Right lobe of liver (tissue), 6 donors: ENCODE measurements around the gene MROH2A. TPM values are rescaled to one million over a fixed set of nuclear protein-coding genes. Genes with fewer than 3 reads are reported as not detected.
A peak's percentile ranks its signal among the peaks of the same experiment; 100 is the strongest.

Experiments used
- ATAC-seq, 4 donors: fragments of 200-7000 bp; cut with Tn5 transposase; one replicate each; pipeline ENCODE4 v1.9.1; 2020; ENCODE audit warnings: mild to moderate bottlenecking in 4 of 4, moderate library complexity in 4 of 4
- DNase-seq, 3 donors: peaks; one replicate each; pipeline ENCODE4 v3.0.0-alpha.2; 2020
- H3K27ac ChIP-seq, 3 donors: fragments of 200-600 bp; one replicate each; pipeline ENCODE4 v1.8.0; 2022
- H3K27me3 ChIP-seq, 2 donors: fragments of 200-600 bp; one replicate each; pipeline ENCODE4 v1.8.0; 2022
- H3K36me3 ChIP-seq, 4 donors: fragments of 200-600 bp; sonication (generic) in 1 of 4; one replicate each; pipeline versions ENCODE4 v1.5.1 to v1.8.0; 2017 to 2022; ENCODE audit warnings: control low read depth in 1 of 4
- H3K4me1 ChIP-seq, 4 donors: fragments of 200-600 bp; sonication (generic) in 1 of 4; one replicate each; pipeline versions ENCODE4 v1.5.1 to v1.8.0; 2017 to 2022; ENCODE audit warnings: control low read depth in 1 of 4
- H3K4me3 ChIP-seq, 3 donors: fragments of 200-600 bp; one replicate each; pipeline ENCODE4 v1.8.0; 2022
- H3K9me3 ChIP-seq, 4 donors: fragments of 200-600 bp; sonication (generic) in 1 of 4; one replicate each; pipeline versions ENCODE4 v1.5.1 to v1.8.0; 2017 to 2022; ENCODE audit warnings: control low read depth in 1 of 4
- POLR2A ChIP-seq: fragments of 450-650 bp; IDR thresholded peaks from one replicate; pipeline ENCODE4 v1.6.1; 2017; ENCODE audit warnings: antibody characterized with exemption, mild to moderate bottlenecking
- WGBS: methylation state at CpG from one replicate; pipeline ENCODE4 v1.1.6; 2018; ENCODE audit warnings: low coverage, low lambda C conversion rate; ENCODE audit not compliant: insufficient coverage; ENCODE audit errors: missing lambda C conversion rate; 5-methylcytosine and 5-hydroxymethylcytosine counted together
- intact Hi-C, 2 donors: fragments of 100-400 bp; cut with DNase I; formaldehyde crosslinking; loops; one replicate each; pipeline versions ENCODE4 v1.11.2 to v1.14.1; 2022
- total RNA-seq, 6 experiments: library from RNA; depleted of rRNA in 2 of 6; stranded (reverse); fragments of >200 nt in 2 of 6; fragmentation: NEBNext Ultra II Directional in 3 of 6; extraction: Animal tissue kit (Norgen Biotek cat#: 25700) in 3 of 6; gene quantifications; one replicate each; pipeline versions ENCODE4 v1.1.0 to v1.2.4, GENCODE V29; 2016 to 2023
- TF ChIP-seq, protein P1 (sequence below), 4 donors: fragments of 200-600 bp in 3 of 4; fragments of 450-650 bp in 1 of 4; IDR thresholded peaks; one replicate each; pipeline versions ENCODE4 v1.5.1 to v1.8.0; 2016 to 2022; ENCODE audit warnings: antibody characterized with exemption in 4 of 4, mild to moderate bottlenecking in 2 of 4
- donor health status: DM: no; HTN: yes; CAD: no.
- donor health status: DM: no; HTN: no; CAD: no.
- donor health status: DM: no; HTN: no; CAD: no.
- donor health status: DM: no; HTN: yes; CAD: no.
- donor health status: DM: no; HTN: yes; CAD: no.

Gene MROH2A
- total RNA-seq, 6 experiments from 2014 or later = 0.49 to 7.6 (median 2.0) TPM

- intact Hi-C loops = no loop called here
- Histone ChIP-seq H3K9me3 (no peaks in the 10 kb centered on the region), H3K4me3 (no peak overlapping the region), H3K27me3 (no peaks in the 10 kb centered on the region), H3K36me3 (no peaks in the 10 kb centered on the region), H3K4me1 (peaks cover 0 to under 1% (median 0%) of the 10 kb centered on the region in 4 donors), H3K27ac (no peak overlapping the region)
- peak in 1 of 3 donors; percentile 26 for DNase-seq
- ATAC-seq = no peak
- TF ChIP-seq, protein P1, sequence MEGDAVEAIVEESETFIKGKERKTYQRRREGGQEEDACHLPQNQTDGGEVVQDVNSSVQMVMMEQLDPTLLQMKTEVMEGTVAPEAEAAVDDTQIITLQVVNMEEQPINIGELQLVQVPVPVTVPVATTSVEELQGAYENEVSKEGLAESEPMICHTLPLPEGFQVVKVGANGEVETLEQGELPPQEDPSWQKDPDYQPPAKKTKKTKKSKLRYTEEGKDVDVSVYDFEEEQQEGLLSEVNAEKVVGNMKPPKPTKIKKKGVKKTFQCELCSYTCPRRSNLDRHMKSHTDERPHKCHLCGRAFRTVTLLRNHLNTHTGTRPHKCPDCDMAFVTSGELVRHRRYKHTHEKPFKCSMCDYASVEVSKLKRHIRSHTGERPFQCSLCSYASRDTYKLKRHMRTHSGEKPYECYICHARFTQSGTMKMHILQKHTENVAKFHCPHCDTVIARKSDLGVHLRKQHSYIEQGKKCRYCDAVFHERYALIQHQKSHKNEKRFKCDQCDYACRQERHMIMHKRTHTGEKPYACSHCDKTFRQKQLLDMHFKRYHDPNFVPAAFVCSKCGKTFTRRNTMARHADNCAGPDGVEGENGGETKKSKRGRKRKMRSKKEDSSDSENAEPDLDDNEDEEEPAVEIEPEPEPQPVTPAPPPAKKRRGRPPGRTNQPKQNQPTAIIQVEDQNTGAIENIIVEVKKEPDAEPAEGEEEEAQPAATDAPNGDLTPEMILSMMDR (IDR thresholded peaks at IDR 0.05) = no peak
- no peak for TF ChIP-seq POLR2A
- 82% methylated on average over 4 of the region's 15 CpGs for WGBS
Observed at GRCh38 chr2:233829193-233830110, 51.3 kb downstream of the MROH2A start.

- intact Hi-C loops = no loop called here
- WGBS = 60% methylated on average over 1 of the region's 6 CpGs
- peak in 2 of 4 donors; percentile 20 to 26 for ATAC-seq
- Histone ChIP-seq H3K9me3 (no peaks in the 10 kb centered on the region), H3K4me3 (no peak overlapping the region), H3K4me1 (peaks cover 0 to 3% (median 0%) of the 10 kb centered on the region in 4 donors), H3K27ac (no peak overlapping the region), H3K36me3 (no peaks in the 10 kb centered on the region), H3K27me3 (no peaks in the 10 kb centered on the region)
- no peak for TF ChIP-seq POLR2A
- TF ChIP-seq, protein P1 (IDR thresholded peaks at IDR 0.05) = no peak
- DNase-seq = no peak
Observed at GRCh38 chr2:233830111-233830802, 52.1 kb downstream of the MROH2A start.

GRCh38 chr2:233831011-233831721, 53.0 kb downstream of the MROH2A start:
- Histone ChIP-seq H3K4me1 (peaks cover 0 to 3% (median 0%) of the 10 kb centered on the region in 4 donors), H3K36me3 (no peaks in the 10 kb centered on the region), H3K4me3 (no peak overlapping the region), H3K9me3 (no peaks in the 10 kb centered on the region), H3K27ac (no peak overlapping the region), H3K27me3 (no peaks in the 10 kb centered on the region)
- intact Hi-C loops = no loop called here
- no peak for TF ChIP-seq POLR2A
- TF ChIP-seq, protein P1 (IDR thresholded peaks at IDR 0.05) = no peak
- ATAC-seq (no peak), DNase-seq (no peak)
- 61% methylated on average over 2 of the region's 14 CpGs for WGBS

GRCh38 chr2:233831861-233832260, 53.7 kb downstream of the MROH2A start:
- TF ChIP-seq POLR2A = no peak
- TF ChIP-seq, protein P1 (IDR thresholded peaks at IDR 0.05) = no peak
- intact Hi-C loops = no loop called here
- Histone ChIP-seq H3K9me3 (no peaks in the 10 kb centered on the region), H3K4me1 (peaks cover 0 to 3% (median 0%) of the 10 kb centered on the region in 4 donors), H3K27me3 (no peaks in the 10 kb centered on the region), H3K36me3 (no peaks in the 10 kb centered on the region), H3K27ac (no peak overlapping the region), H3K4me3 (no peak overlapping the region)
- ATAC-seq = no peak
- DNase-seq = no peak
- 96% methylated on average over 6 of the region's 6 CpGs for WGBS
